B cell (primary cell): Measurements from ENCODE around the gene CADPS. TPM values are rescaled to one million over a fixed set of nuclear protein-coding genes. Genes with fewer than 3 reads are reported as not detected.

Experiments
- ATAC-seq: fragments of 200-7000 bp; cut with Tn5 transposase; one replicate; pipeline ENCODE4 v1.10.0; 2021; ENCODE audit warnings: low read depth, mild to moderate bottlenecking, moderate number of reproducible peaks, moderate library complexity
- CTCF ChIA-PET: fragments of 350-600 bp; sonication (Branson Sonifier 250); formaldehyde crosslinking; loops from one replicate; lab custom pipeline; 2021; ENCODE audit warnings: antibody characterized with exemption, inconsistent platforms; lab: Charles Lee
- POLR2A ChIA-PET: fragments of 350-600 bp; sonication (Branson Sonifier 250); formaldehyde crosslinking; loops from one replicate; lab custom pipeline; 2021; ENCODE audit warnings: antibody characterized with exemption; lab: Charles Lee
- DNase-seq: peaks from one replicate; pipeline ENCODE4 v3.0.0; 2013
- H2AFZ ChIP-seq: 2 replicates; pipeline ENCODE4 v1.6.1; 2012; ENCODE audit warnings: mild to moderate bottlenecking, low read depth, low read length; ENCODE audit not compliant: insufficient read depth, poor library complexity, severe bottlenecking
- H3K27ac ChIP-seq, 2 donors: 1 replicate in 1 of 2; 2 replicates in 1 of 2; pipeline ENCODE4 v1.5.1; 2012 to 2013; ENCODE audit warnings: low read length in 2 of 2, mild to moderate bottlenecking in 2 of 2, moderate library complexity in 1 of 2
- H3K27me3 ChIP-seq, 4 experiments: fragments of 200-600 bp in 1 of 4; sonication (generic) in 1 of 4; replicated peaks in 1 of 4; 1 replicate in 2 of 4; 2 replicates in 2 of 4; pipeline versions ENCODE4 v1.6.1 to v1.7.0; 2013 to 2016; ENCODE audit warnings: low read length in 3 of 4, mild to moderate bottlenecking in 2 of 4, mixed read lengths in 1 of 4, moderate library complexity in 1 of 4; ENCODE audit not compliant: insufficient read depth in 4 of 4, control insufficient read depth in 3 of 4; ENCODE audit errors: control extremely low read depth in 1 of 4
- H3K36me3 ChIP-seq, 2 experiments: replicated peaks in 1 of 2; 1 replicate in 1 of 2; 2 replicates in 1 of 2; pipeline versions ENCODE4 v1.6.1 to v1.7.1; 2013; ENCODE audit warnings: low read length in 1 of 2; ENCODE audit not compliant: insufficient read depth in 2 of 2, control insufficient read depth in 1 of 2; ENCODE audit errors: control extremely low read depth in 1 of 2, extremely low read depth in 1 of 2
- H3K4me1 ChIP-seq, 2 donors: fragments of 200-600 bp in 1 of 2; sonication (generic) in 1 of 2; 1 replicate in 1 of 2; 2 replicates in 1 of 2; pipeline versions ENCODE4 v1.5.1 to v1.6.1; 2013 to 2017; ENCODE audit warnings: low read length in 2 of 2; ENCODE audit not compliant: control insufficient read depth in 2 of 2, insufficient read depth in 2 of 2
- H3K4me2 ChIP-seq: replicated peaks from 2 replicates; pipeline ENCODE3; 2012; ENCODE audit warnings: mild to moderate bottlenecking, low read depth, low read length; ENCODE audit not compliant: poor library complexity, severe bottlenecking
- H3K4me3 ChIP-seq, 5 experiments: fragments of 200-600 bp in 1 of 5; sonication (generic) in 1 of 5; 1 replicate in 3 of 5; 2 replicates in 2 of 5; pipeline versions ENCODE4 v1.5.1 to v1.7.0; 2011 to 2016; ENCODE audit warnings: low read length in 4 of 5, mild to moderate bottlenecking in 4 of 5, low read depth in 2 of 5, control low read depth in 1 of 5, moderate library complexity in 1 of 5; ENCODE audit not compliant: insufficient read depth in 1 of 5; ENCODE audit errors: control extremely low read depth in 1 of 5, extremely low read depth in 1 of 5
- H3K79me2 ChIP-seq: fragments of 200-600 bp; sonication (generic); one replicate; pipeline ENCODE4 v1.6.0; 2016; ENCODE audit warnings: low read length; ENCODE audit not compliant: control insufficient read depth, insufficient read depth
- H3K9ac ChIP-seq: fragments of 200-600 bp; sonication (generic); 2 replicates; pipeline ENCODE4 v1.6.1; 2017; ENCODE audit warnings: mild to moderate bottlenecking, low read length, moderate library complexity
- H3K9me3 ChIP-seq, 3 donors: one replicate each; pipeline versions ENCODE4 v1.6.1 to v1.7.1; 2013; ENCODE audit warnings: low read length in 2 of 3; ENCODE audit not compliant: control insufficient read depth in 2 of 3, insufficient read depth in 1 of 3; ENCODE audit errors: control extremely low read depth in 1 of 3
- H4K20me1 ChIP-seq: 2 replicates; pipeline ENCODE4 v1.6.0; 2012; ENCODE audit warnings: mild to moderate bottlenecking, low read length; ENCODE audit not compliant: insufficient read depth, control insufficient read depth, poor library complexity, severe bottlenecking
- H3K27ac Mint-ChIP-seq: one replicate; pipeline ENCODE4 v1.8.0; 2021; ENCODE audit warnings: mixed read lengths
- H3K27me3 Mint-ChIP-seq: one replicate; pipeline ENCODE4 v1.8.0; 2021; ENCODE audit warnings: mixed read lengths
- H3K4me1 Mint-ChIP-seq: one replicate; pipeline ENCODE4 v1.8.0; 2021; ENCODE audit warnings: mixed read lengths
- H3K4me3 Mint-ChIP-seq: one replicate; pipeline ENCODE4 v1.8.0; 2021; ENCODE audit warnings: mixed read lengths
- H3K9me3 Mint-ChIP-seq: one replicate; pipeline ENCODE4 v1.8.0; 2022; ENCODE audit warnings: mixed read lengths; ENCODE audit not compliant: insufficient read depth
- CTCF ChIP-seq: fragments of 200-600 bp; IDR thresholded peaks from one replicate; pipeline ENCODE4 v1.8.0; 2022; ENCODE audit warnings: antibody characterized with exemption, mild to moderate bottlenecking
- EZH2 ChIP-seq: IDR thresholded peaks from 2 replicates; pipeline ENCODE4 v1.6.1; 2012; ENCODE audit warnings: borderline replicate concordance, low read depth, mild to moderate bottlenecking, moderate library complexity, low read length; ENCODE audit not compliant: insufficient read depth, poor library complexity, severe bottlenecking
- WGBS: methylation state at CpG from one replicate; pipeline ENCODE4 v1.1.5; 2013; ENCODE audit warnings: missing lambda C conversion rate; ENCODE audit not compliant: insufficient coverage; 5-methylcytosine and 5-hydroxymethylcytosine counted together
- intact Hi-C: fragments of 100-400 bp; cut with micrococcal nuclease; formaldehyde crosslinking; loops from one replicate; pipeline ENCODE4 v1.10.0; 2022
- polyA plus RNA-seq: library from polyadenylated mRNA; depleted of rRNA; stranded (reverse); fragments of >200 nt; gene quantifications from 2 replicates; pipeline ENCODE4 v1.2.3, GENCODE V29; 2012
- total RNA-seq, 2 donors: library from RNA; stranded (reverse); fragments of 120-200 nt in 1 of 2; gene quantifications; 1 replicate in 1 of 2; 2 replicates in 1 of 2; pipeline versions ENCODE4 v1.2.3 to v1.2.4, GENCODE V29; 2013 to 2022

Gene CADPS
- total and polyA plus RNA-seq, 2 donors (not counting 1 experiment from before 2014, with no cell fraction given), result 0.16 to 0.22 TPM

- H3K4me1 Mint-ChIP-seq, result no peaks in the 10 kb centered on the region
- no peak for DNase-seq
- Histone ChIP-seq H3K36me3 (no peaks in the 10 kb centered on the region), H3K27me3 (no peaks in the 10 kb centered on the region), H4K20me1 (no peaks in the 10 kb centered on the region), H3K4me3 (no peak overlapping the region), H3K79me2 (no peaks in the 10 kb centered on the region), H3K9ac (no peak overlapping the region), H2AFZ (no peak overlapping the region), H3K9me3 (no peaks in the 10 kb centered on the region), H3K27ac (no peak overlapping the region), H3K4me2 (no peak overlapping the region), H3K4me1 (no peaks in the 10 kb centered on the region)
- POLR2A ChIA-PET, result no interaction called here
- intact Hi-C loops, result no loop called here
- H3K27ac Mint-ChIP-seq, result no peak overlapping the region
- TF ChIP-seq EZH2, result no peak
- no peak for TF ChIP-seq CTCF
- no peaks in the 10 kb centered on the region for H3K9me3 Mint-ChIP-seq
- H3K27me3 Mint-ChIP-seq, result no peaks in the 10 kb centered on the region
- H3K4me3 Mint-ChIP-seq, result no peak overlapping the region
- CTCF ChIA-PET, result no interaction called here
- ATAC-seq, result no peak
Measured at GRCh38 chr3:62696011-62696410, 179.2 kb downstream of the CADPS start.

- Histone ChIP-seq H3K27me3 (no peaks in the 10 kb centered on the region), H3K9ac (no peak overlapping the region), H3K79me2 (no peaks in the 10 kb centered on the region), H3K36me3 (no peaks in the 10 kb centered on the region), H3K4me1 (no peaks in the 10 kb centered on the region), H3K9me3 (peaks cover 0 to 1% (median 0%) of the 10 kb centered on the region in 3 donors), H3K4me3 (no peak overlapping the region), H2AFZ (no peak overlapping the region), H3K4me2 (no peak overlapping the region), H3K27ac (no peak overlapping the region), H4K20me1 (no peaks in the 10 kb centered on the region)
- Mint-ChIP-seq H3K9me3 (no peaks in the 10 kb centered on the region), H3K27me3 (no peaks in the 10 kb centered on the region), H3K27ac (no peak overlapping the region), H3K4me1 (no peaks in the 10 kb centered on the region), H3K4me3 (no peak overlapping the region)
- no peak for TF ChIP-seq CTCF
- DNase-seq (no peak), ATAC-seq (no peak)
- POLR2A ChIA-PET, result no interaction called here
- no CpG with 5 or more reads among the region's 2 CpGs for WGBS
- CTCF ChIA-PET, result no interaction called here
- intact Hi-C loops, result no loop called here
Measured at GRCh38 chr3:62688812-62689211, 186.4 kb downstream of the CADPS start.
